Smooth muscle cell (in vitro differentiated cells): ENCODE results near the gene BLVRB. TPM values are rescaled to one million over a fixed set of nuclear protein-coding genes. Genes with fewer than 3 reads are reported as not detected.

Experiments used
- DNase-seq: peaks from one replicate; lab custom pipeline; 2025; ENCODE audit not compliant: unreplicated experiment; lab: John Stamatoyannopoulos, UW
- H2AFZ ChIP-seq: fragments of 200-600 bp; sonication (generic); 2 replicates; pipeline ENCODE4 v1.6.0; 2016; ENCODE audit warnings: antibody characterized with exemption, low read depth, mild to moderate bottlenecking
- H3F3A ChIP-seq: fragments of 200-600 bp; sonication (generic); 2 replicates; pipeline ENCODE4 v1.6.0; 2017; ENCODE audit warnings: antibody characterized with exemption, low read depth
- H3K27ac ChIP-seq: fragments of 200-600 bp; sonication (generic); 2 replicates; pipeline ENCODE4 v1.5.1; 2016; ENCODE audit warnings: low read depth, mild to moderate bottlenecking
- H3K27me3 ChIP-seq: fragments of 200-600 bp; sonication (generic); 2 replicates; pipeline ENCODE4 v1.6.1; 2016; ENCODE audit warnings: low read depth, mild to moderate bottlenecking
- H3K36me3 ChIP-seq: fragments of 200-600 bp; sonication (generic); 2 replicates; pipeline ENCODE4 v1.5.1; 2016; ENCODE audit warnings: low read depth
- H3K4me1 ChIP-seq: fragments of 200-600 bp; sonication (generic); 2 replicates; pipeline ENCODE4 v1.5.1; 2016; ENCODE audit warnings: low read depth
- H3K4me2 ChIP-seq: fragments of 200-600 bp; sonication (generic); 2 replicates; pipeline ENCODE4 v1.6.0; 2016; ENCODE audit warnings: mild to moderate bottlenecking
- H3K4me3 ChIP-seq: fragments of 200-600 bp; sonication (generic); 2 replicates; pipeline ENCODE4 v1.5.1; 2016; ENCODE audit warnings: mild to moderate bottlenecking
- H3K79me2 ChIP-seq: fragments of 200-600 bp; sonication (generic); 2 replicates; pipeline ENCODE4 v1.6.0; 2016; ENCODE audit warnings: low read depth, mild to moderate bottlenecking
- H3K9ac ChIP-seq: fragments of 200-600 bp; sonication (generic); 2 replicates; pipeline ENCODE4 v1.6.0; 2016; ENCODE audit warnings: low read depth
- H3K9me3 ChIP-seq: fragments of 200-600 bp; sonication (generic); replicated peaks from 2 replicates; pipeline ENCODE4 v1.5.1; 2016; ENCODE audit warnings: low read depth
- H4K20me1 ChIP-seq: fragments of 200-600 bp; sonication (generic); 2 replicates; pipeline ENCODE4 v1.6.0; 2016; ENCODE audit warnings: low read depth
- WGBS: methylation state at CpG from one replicate; pipeline ENCODE4 v1.1.7; 2016; ENCODE audit warnings: low lambda C conversion rate; 5-methylcytosine and 5-hydroxymethylcytosine counted together
- polyA plus RNA-seq: library from polyadenylated mRNA; unstranded; fragments of >200 nt; fragmentation: Nextera tagmentation; extraction: Ambion mirVana; gene quantifications from 2 replicates; pipeline ENCODE4 v1.2.1, GENCODE V29; 2016
- total RNA-seq: library from RNA; depleted of rRNA; stranded (reverse); fragments of >200 nt; gene quantifications from 2 replicates; pipeline ENCODE4 v1.2.3, GENCODE V29; 2014
- TF ChIP-seq, protein P1 (sequence below): fragments of 200-600 bp; sonication (generic); IDR thresholded peaks from 2 replicates; pipeline ENCODE4 v1.5.1; 2017; ENCODE audit warnings: borderline replicate concordance, mild to moderate bottlenecking, antibody characterized with exemption; ENCODE audit not compliant: insufficient read depth, poor library complexity, severe bottlenecking

The BLVRB gene
- total and polyA plus RNA-seq, 2 experiments from 2014 or later = 50.3 to 86.4 TPM

DNA sequence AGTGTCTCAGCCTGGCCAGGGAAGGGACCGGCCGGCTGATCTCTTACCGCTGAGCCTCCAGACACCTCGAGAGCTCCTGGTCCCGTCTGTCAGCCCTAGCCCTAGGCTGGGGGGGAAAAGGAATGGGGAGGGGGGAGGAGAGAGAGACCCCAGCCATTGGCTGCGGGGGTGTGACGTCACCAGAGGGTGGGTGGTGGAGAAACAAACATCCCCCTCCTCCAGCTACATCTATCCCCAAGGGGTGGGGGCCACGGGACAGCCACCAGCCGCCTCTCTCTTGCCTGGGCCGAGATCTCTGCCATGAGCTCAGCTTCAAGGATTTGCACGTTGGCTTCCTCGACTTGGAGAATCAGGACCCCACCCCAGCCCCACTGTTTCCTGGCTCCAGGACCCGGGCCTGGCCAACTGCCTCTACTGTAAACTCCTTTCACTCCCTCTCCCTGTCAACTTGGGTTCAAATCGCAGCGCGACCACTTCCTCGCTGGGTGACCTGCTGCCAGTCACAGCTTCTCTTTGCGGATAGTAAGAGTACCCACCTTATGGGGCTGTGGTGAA is 52.2 kb downstream of the BLVRB start, which contains the start of gene PRX:
Gene PRX (minus strand): TSS at position 88 of the 555 bp plus-strand sequence. CDS start 5,446 bp downstream, outside the sequence.
- H3K79me2 ChIP-seq = no peaks in the 10 kb centered on the region
- no peaks in the 10 kb centered on the region for H3K9me3 ChIP-seq
- 30% methylated on average over 17 of the region's 18 CpGs for WGBS
- H2AFZ ChIP-seq = no peak within 1 kb of the TSS
- no peak within 1 kb of the TSS for H3K4me3 ChIP-seq
- H4K20me1 ChIP-seq = no peaks in the 10 kb centered on the region
- DNase-seq = no peak
- H3K27ac ChIP-seq = no peak within 1 kb of the TSS
- H3K4me2 ChIP-seq = no peak within 1 kb of the TSS
- TF ChIP-seq, protein P1, sequence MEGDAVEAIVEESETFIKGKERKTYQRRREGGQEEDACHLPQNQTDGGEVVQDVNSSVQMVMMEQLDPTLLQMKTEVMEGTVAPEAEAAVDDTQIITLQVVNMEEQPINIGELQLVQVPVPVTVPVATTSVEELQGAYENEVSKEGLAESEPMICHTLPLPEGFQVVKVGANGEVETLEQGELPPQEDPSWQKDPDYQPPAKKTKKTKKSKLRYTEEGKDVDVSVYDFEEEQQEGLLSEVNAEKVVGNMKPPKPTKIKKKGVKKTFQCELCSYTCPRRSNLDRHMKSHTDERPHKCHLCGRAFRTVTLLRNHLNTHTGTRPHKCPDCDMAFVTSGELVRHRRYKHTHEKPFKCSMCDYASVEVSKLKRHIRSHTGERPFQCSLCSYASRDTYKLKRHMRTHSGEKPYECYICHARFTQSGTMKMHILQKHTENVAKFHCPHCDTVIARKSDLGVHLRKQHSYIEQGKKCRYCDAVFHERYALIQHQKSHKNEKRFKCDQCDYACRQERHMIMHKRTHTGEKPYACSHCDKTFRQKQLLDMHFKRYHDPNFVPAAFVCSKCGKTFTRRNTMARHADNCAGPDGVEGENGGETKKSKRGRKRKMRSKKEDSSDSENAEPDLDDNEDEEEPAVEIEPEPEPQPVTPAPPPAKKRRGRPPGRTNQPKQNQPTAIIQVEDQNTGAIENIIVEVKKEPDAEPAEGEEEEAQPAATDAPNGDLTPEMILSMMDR = no peak
- H3K4me1 ChIP-seq = peaks cover 11% of the 10 kb centered on the region
- no peaks in the 10 kb centered on the region for H3K27me3 ChIP-seq
- H3F3A ChIP-seq = peaks cover 16% of the 10 kb centered on the region
- H3K36me3 ChIP-seq = no peaks in the 10 kb centered on the region
- H3K9ac ChIP-seq = no peak within 1 kb of the TSS

- H3K27ac ChIP-seq = no peak overlapping the region
- H3F3A ChIP-seq = peaks cover 15% of the 10 kb centered on the region
- H3K27me3 ChIP-seq = no peaks in the 10 kb centered on the region
- no peaks in the 10 kb centered on the region for H3K36me3 ChIP-seq
- no peak for DNase-seq
- no peaks in the 10 kb centered on the region for H4K20me1 ChIP-seq
- TF ChIP-seq, protein P1 = no peak
- H2AFZ ChIP-seq = no peak overlapping the region
- WGBS = 75% methylated on average over 4 of the region's 4 CpGs
- no peaks in the 10 kb centered on the region for H3K9me3 ChIP-seq
- H3K9ac ChIP-seq = no peak overlapping the region
- no peak overlapping the region for H3K4me2 ChIP-seq
- H3K4me3 ChIP-seq = no peak overlapping the region
- peaks cover 11% of the 10 kb centered on the region for H3K4me1 ChIP-seq
- no peaks in the 10 kb centered on the region for H3K79me2 ChIP-seq
Observed at GRCh38 chr19:40412866-40413265, 52.7 kb downstream of the BLVRB start.

GRCh38 chr19:40411958-40412499 is 53.5 kb downstream of the BLVRB start:
- Histone ChIP-seq H3K27me3 (no peaks in the 10 kb centered on the region), H3K9ac (no peak overlapping the region), H3F3A (peaks cover 9% of the 10 kb centered on the region), H4K20me1 (no peaks in the 10 kb centered on the region), H3K9me3 (no peaks in the 10 kb centered on the region), H3K79me2 (no peaks in the 10 kb centered on the region), H3K4me1 (peaks cover 4% of the 10 kb centered on the region), H2AFZ (no peak overlapping the region), H3K27ac (no peak overlapping the region), H3K4me2 (no peak overlapping the region), H3K4me3 (no peak overlapping the region), H3K36me3 (no peaks in the 10 kb centered on the region)
- DNase-seq = no peak
- TF ChIP-seq, protein P1 = no peak
- WGBS = 73% methylated on average over 8 of the region's 8 CpGs
